SJCRH30 (cell line): ENCODE measurements around the gene CSNK2B. TPM values are rescaled to one million over a fixed set of nuclear protein-coding genes. Genes with fewer than 3 reads are reported as not detected.

Experiments
- DNase-seq, 2 experiments: peaks; one replicate each; pipeline ENCODE4 v3.0.0-alpha.2; 2015 to 2020
- H3K27ac ChIP-seq: fragments of 250-450 bp; sonication (Bioruptor Pico); 2 replicates; pipeline ENCODE4 v1.5.1; 2020; ENCODE audit warnings: mild to moderate bottlenecking, moderate library complexity
- H3K27me3 ChIP-seq: fragments of 250-450 bp; sonication (Bioruptor Pico); 2 replicates; pipeline ENCODE4 v1.5.1; 2020; ENCODE audit warnings: mild to moderate bottlenecking, moderate library complexity
- H3K36me3 ChIP-seq: fragments of 250-450 bp; sonication (Bioruptor Pico); 2 replicates; pipeline ENCODE4 v1.5.1; 2020; ENCODE audit warnings: mild to moderate bottlenecking, moderate library complexity
- H3K4me1 ChIP-seq: fragments of 250-450 bp; sonication (Bioruptor Pico); 2 replicates; pipeline ENCODE4 v1.5.1; 2020; ENCODE audit warnings: mild to moderate bottlenecking, moderate library complexity
- H3K4me3 ChIP-seq: fragments of 250-450 bp; sonication (Bioruptor Pico); 2 replicates; pipeline ENCODE4 v1.5.1; 2020; ENCODE audit warnings: mild to moderate bottlenecking, moderate library complexity
- H3K9me3 ChIP-seq: fragments of 250-450 bp; sonication (Bioruptor Pico); replicated peaks from 2 replicates; pipeline ENCODE4 v1.5.1; 2020; ENCODE audit warnings: mild to moderate bottlenecking, moderate library complexity
- total RNA-seq: library from RNA; depleted of rRNA; stranded (reverse); fragments of >200 nt; shearing (Covaris generic); gene quantifications from 2 replicates; pipeline ENCODE4 v1.2.3, GENCODE V29; 2014

CSNK2B gene
- total RNA-seq, 1 experiment from 2014 or later, result 208 TPM

- Histone ChIP-seq H3K36me3 (peaks cover 93% of the 10 kb centered on the region), H3K9me3 (no peaks in the 10 kb centered on the region), H3K4me3 (no peak overlapping the region), H3K27me3 (no peaks in the 10 kb centered on the region), H3K4me1 (no peaks in the 10 kb centered on the region), H3K27ac (no peak overlapping the region)
- DNase-seq, result no peak
Observed at GRCh38 chr6:31631681-31632278, 34.1 kb upstream of the CSNK2B start.

GRCh38 chr6:31632279-31632946 is 33.5 kb upstream of the CSNK2B start:
- no peaks in the 10 kb centered on the region for H3K4me1 ChIP-seq
- no peaks in the 10 kb centered on the region for H3K9me3 ChIP-seq
- no peak overlapping the region for H3K27ac ChIP-seq
- DNase-seq, result no peak
- H3K36me3 ChIP-seq, result peaks cover 92% of the 10 kb centered on the region
- H3K4me3 ChIP-seq, result no peak overlapping the region
- no peaks in the 10 kb centered on the region for H3K27me3 ChIP-seq

DNA sequence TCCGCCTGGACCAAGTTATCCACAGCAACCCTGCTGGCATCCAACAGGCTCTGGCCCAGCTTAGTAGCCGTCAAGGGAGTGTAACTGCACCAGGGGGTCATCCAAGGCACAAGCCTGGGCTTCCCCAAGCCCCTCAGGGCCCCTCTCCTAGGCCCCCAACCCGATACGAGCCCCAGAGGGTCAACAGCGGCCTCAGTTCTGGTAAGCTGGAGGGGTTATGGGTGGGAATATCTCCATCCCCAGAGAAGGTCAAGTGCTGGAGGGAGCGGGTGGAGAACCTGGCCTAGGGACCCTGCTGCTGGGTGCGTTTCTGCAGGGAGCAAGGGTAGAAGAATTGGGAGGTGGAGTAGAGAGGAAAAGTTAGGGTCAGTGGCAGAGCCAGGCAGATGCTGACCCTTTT is 32.4 kb upstream of the CSNK2B start:
- H3K27ac ChIP-seq, result no peak overlapping the region
- H3K4me1 ChIP-seq, result no peaks in the 10 kb centered on the region
- H3K27me3 ChIP-seq, result no peaks in the 10 kb centered on the region
- no peak overlapping the region for H3K4me3 ChIP-seq
- H3K9me3 ChIP-seq, result no peaks in the 10 kb centered on the region
- peaks cover 91% of the 10 kb centered on the region for H3K36me3 ChIP-seq
- no peak for DNase-seq

DNA sequence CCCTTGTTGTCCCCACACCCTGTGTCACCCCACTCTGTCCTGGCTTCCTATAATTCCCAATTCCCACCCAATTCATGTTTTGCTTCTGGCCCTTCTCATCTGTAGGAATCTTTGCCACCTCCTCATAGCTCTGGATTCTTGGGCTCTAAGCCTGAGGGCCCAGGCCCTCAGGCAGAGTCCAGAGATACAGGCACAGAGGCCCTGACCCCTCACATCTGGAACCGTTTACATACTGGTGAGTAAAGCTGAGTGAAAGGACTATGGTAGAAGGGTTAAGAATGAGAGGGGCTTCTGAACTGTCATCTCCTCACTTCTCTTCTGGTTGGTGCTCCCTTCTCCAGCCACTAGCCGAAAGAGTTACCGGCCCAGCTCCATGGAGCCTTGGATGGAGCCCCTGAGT is 31.7 kb upstream of the CSNK2B start:
- Histone ChIP-seq H3K4me1 (no peaks in the 10 kb centered on the region), H3K27me3 (no peaks in the 10 kb centered on the region), H3K9me3 (no peaks in the 10 kb centered on the region), H3K36me3 (peaks cover 91% of the 10 kb centered on the region), H3K27ac (no peak overlapping the region), H3K4me3 (no peak overlapping the region)
- DNase-seq, result no peak

- Histone ChIP-seq H3K36me3 (peaks cover 94% of the 10 kb centered on the region), H3K4me1 (no peaks in the 10 kb centered on the region), H3K4me3 (no peak overlapping the region)
Observed at GRCh38 chr6:31634969-31635575, 30.8 kb upstream of the CSNK2B start.

GRCh38 chr6:31636698-31637596 is 28.9 kb upstream of the CSNK2B start:
- Histone ChIP-seq H3K27ac (no peak overlapping the region), H3K4me3 (no peak overlapping the region), H3K27me3 (no peaks in the 10 kb centered on the region), H3K4me1 (no peaks in the 10 kb centered on the region), H3K9me3 (no peaks in the 10 kb centered on the region), H3K36me3 (peaks cover 93% of the 10 kb centered on the region)
- no peak for DNase-seq

More at GRCh38 chr6:31634969-31635575, 30.8 kb upstream of the CSNK2B start:
- DNase-seq, result no peak
- Histone ChIP-seq H3K27me3 (no peaks in the 10 kb centered on the region), H3K9me3 (no peaks in the 10 kb centered on the region), H3K27ac (no peak overlapping the region)

GRCh38 chr6:31639043-31639442 is 26.8 kb upstream of the CSNK2B start:
- Histone ChIP-seq H3K36me3 (peaks cover 84% of the 10 kb centered on the region), H3K4me3 (no peak overlapping the region), H3K27me3 (no peaks in the 10 kb centered on the region), H3K27ac (no peak overlapping the region), H3K4me1 (no peaks in the 10 kb centered on the region), H3K9me3 (no peaks in the 10 kb centered on the region)
- DNase-seq, result no peak

DNA sequence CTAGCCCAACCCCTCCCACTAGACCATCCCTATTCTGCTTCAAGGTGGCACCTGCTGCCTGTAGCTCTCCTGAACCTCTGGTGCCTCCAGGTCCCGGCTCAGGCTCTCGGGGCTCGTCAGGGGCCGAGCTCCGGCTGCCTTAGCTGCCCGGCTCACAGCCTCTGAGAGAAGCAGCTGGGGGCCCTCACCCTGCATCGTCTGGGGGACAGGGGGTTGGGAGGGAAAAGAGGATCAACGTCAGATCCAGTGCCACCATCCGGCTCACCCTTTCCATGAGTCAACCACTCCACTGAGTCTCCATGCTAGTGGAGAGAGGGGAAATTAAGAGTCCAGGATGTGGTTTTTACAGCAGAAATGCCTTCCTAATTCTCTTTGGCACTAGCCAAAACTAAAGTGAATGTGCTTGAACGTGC is 26.4 kb upstream of the CSNK2B start:
- Histone ChIP-seq H3K27ac (no peak overlapping the region), H3K4me3 (no peak overlapping the region), H3K27me3 (no peaks in the 10 kb centered on the region), H3K36me3 (peaks cover 81% of the 10 kb centered on the region), H3K9me3 (no peaks in the 10 kb centered on the region), H3K4me1 (no peaks in the 10 kb centered on the region)
- DNase-seq, result no peak

DNA sequence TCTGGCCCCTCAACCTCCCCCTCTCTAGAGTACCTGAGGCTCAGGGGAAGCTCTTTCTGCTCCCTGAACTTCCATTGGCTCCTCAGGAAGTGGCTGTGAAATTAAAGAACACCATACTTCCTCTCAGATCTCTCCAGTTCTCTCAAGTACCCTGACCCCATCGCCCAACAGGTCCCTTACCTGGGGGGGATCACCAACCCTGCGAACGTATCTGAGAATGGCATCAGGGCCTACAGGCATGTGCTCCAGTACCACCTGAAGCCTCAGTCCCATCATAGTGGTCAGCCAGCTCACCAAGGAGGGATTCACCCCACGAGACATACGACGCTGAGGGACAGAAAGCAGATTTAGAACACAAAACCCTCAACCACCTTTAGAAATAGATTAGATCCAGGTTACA is 25.3 kb upstream of the CSNK2B start:
- Histone ChIP-seq H3K27ac (no peak overlapping the region), H3K4me3 (no peak overlapping the region), H3K36me3 (peaks cover 77% of the 10 kb centered on the region), H3K4me1 (no peaks in the 10 kb centered on the region), H3K9me3 (no peaks in the 10 kb centered on the region), H3K27me3 (no peaks in the 10 kb centered on the region)
- no peak for DNase-seq

DNA sequence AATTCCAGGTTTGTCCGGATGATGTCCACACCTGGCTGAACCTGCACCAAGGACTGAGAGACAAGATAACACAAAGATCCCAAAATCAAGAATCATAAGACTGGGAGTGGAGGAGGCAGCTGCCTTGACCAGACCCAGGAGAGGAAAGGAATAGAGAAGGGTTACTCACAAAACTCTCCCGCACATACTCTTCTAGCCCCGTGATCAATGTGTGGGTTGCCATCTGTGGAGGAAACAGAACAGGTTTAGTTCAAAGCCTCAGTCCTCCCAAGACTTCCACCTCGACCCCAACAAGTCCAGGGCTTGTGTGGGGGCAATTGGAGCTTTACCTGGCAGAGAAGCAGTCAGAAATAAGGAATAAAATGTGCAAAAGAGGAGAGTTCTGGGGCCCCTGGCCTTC is 24.5 kb upstream of the CSNK2B start:
- no peak for DNase-seq
- Histone ChIP-seq H3K9me3 (no peaks in the 10 kb centered on the region), H3K4me3 (no peak overlapping the region), H3K27me3 (no peaks in the 10 kb centered on the region), H3K36me3 (peaks cover 70% of the 10 kb centered on the region), H3K4me1 (no peaks in the 10 kb centered on the region), H3K27ac (no peak overlapping the region)

- Histone ChIP-seq H3K4me1 (no peaks in the 10 kb centered on the region), H3K27me3 (no peaks in the 10 kb centered on the region), H3K4me3 (no peak overlapping the region), H3K36me3 (peaks cover 66% of the 10 kb centered on the region), H3K9me3 (no peaks in the 10 kb centered on the region), H3K27ac (no peak overlapping the region)
- DNase-seq, result no peak
Observed at GRCh38 chr6:31642798-31643570, 22.9 kb upstream of the CSNK2B start.

- H3K4me1 ChIP-seq, result no peaks in the 10 kb centered on the region
- H3K27me3 ChIP-seq, result no peaks in the 10 kb centered on the region
- peaks cover 62% of the 10 kb centered on the region for H3K36me3 ChIP-seq
- H3K27ac ChIP-seq, result no peak overlapping the region
- H3K4me3 ChIP-seq, result no peak overlapping the region
- no peaks in the 10 kb centered on the region for H3K9me3 ChIP-seq
- no peak for DNase-seq
Observed at GRCh38 chr6:31643818-31644454, 21.9 kb upstream of the CSNK2B start.

DNA sequence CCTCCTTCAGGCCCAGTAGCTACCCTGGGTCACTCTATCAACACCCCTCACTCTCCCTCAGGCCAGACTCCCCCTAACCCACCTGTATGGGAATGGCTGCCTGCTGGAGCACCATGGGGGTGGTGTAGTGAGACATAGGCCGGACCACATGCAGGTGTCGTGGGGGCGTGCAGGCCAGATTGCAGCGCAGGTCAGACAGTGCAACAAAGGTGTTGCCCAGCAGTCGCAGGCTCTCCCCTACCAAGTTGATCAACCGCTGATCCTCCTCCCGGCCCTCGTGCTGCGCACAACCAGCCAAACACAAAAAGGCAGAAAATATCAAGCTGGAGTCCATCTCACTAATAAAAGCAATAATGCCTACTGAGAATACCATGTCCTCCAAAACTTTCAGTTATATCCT is 20.6 kb upstream of the CSNK2B start:
- Histone ChIP-seq H3K27me3 (no peaks in the 10 kb centered on the region), H3K4me1 (no peaks in the 10 kb centered on the region), H3K27ac (no peak overlapping the region), H3K36me3 (peaks cover 53% of the 10 kb centered on the region), H3K4me3 (no peak overlapping the region), H3K9me3 (no peaks in the 10 kb centered on the region)
- DNase-seq, result no peak
